Liver (tissue), 3 donors: ENCODE results near the gene B4GALT5.

Experiments used
- CTCF ChIP-seq: fragments of 150-350 bp; IDR thresholded peaks from 2 replicates; pipeline ENCODE4 v1.5.1; 2017; ENCODE audit warnings: improper control_type of control experiment, low read depth, low read length; ENCODE audit not compliant: missing input control
- MAX ChIP-seq: IDR thresholded peaks from 2 replicates; pipeline ENCODE4 v1.6.1; 2016; ENCODE audit warnings: antibody characterized with exemption
- NR2F2 ChIP-seq: IDR thresholded peaks from 2 replicates; pipeline ENCODE4 v1.6.1; 2016; ENCODE audit warnings: antibody characterized with exemption
- REST ChIP-seq: IDR thresholded peaks from 2 replicates; pipeline ENCODE4 v1.6.1; 2016; ENCODE audit warnings: antibody characterized with exemption, mild to moderate bottlenecking
- SP1 ChIP-seq: IDR thresholded peaks from 2 replicates; pipeline ENCODE4 v1.6.1; 2018; ENCODE audit warnings: antibody characterized with exemption, mild to moderate bottlenecking
- YY1 ChIP-seq: IDR thresholded peaks from 2 replicates; pipeline ENCODE4 v1.6.1; 2016; ENCODE audit warnings: antibody characterized with exemption, mild to moderate bottlenecking
- TF ChIP-seq, protein P1 (sequence below): IDR thresholded peaks from 2 replicates; pipeline ENCODE4 v1.6.1; 2016; ENCODE audit warnings: antibody characterized with exemption
- donor health status: healthy.
- donor health status: healthy.

DNA sequence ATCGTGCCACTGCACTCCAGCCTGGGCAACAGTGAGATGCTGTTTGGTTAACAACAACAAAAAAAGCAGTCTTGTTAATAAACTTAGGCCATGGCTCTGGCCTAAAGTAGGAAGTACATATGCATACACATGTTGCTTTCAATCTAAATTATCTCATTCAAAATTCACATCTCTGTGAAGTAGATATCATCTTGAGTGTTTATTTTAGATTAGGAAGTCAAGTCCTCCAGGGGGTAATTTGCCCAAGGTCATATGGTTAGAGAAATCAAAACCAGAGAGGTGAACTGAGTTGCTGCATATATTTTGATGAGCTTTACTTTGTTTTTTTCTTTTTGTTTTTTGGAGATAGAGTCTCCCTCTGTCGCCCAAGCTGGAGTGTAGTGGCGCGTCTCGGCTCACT, 52.8 kb downstream of the B4GALT5 start:
- no peak for TF ChIP-seq MAX
- TF ChIP-seq CTCF: no peak
- TF ChIP-seq REST: no peak
- TF ChIP-seq NR2F2: no peak
- TF ChIP-seq YY1: no peak
- no peak for TF ChIP-seq SP1
- TF ChIP-seq, protein P1, sequence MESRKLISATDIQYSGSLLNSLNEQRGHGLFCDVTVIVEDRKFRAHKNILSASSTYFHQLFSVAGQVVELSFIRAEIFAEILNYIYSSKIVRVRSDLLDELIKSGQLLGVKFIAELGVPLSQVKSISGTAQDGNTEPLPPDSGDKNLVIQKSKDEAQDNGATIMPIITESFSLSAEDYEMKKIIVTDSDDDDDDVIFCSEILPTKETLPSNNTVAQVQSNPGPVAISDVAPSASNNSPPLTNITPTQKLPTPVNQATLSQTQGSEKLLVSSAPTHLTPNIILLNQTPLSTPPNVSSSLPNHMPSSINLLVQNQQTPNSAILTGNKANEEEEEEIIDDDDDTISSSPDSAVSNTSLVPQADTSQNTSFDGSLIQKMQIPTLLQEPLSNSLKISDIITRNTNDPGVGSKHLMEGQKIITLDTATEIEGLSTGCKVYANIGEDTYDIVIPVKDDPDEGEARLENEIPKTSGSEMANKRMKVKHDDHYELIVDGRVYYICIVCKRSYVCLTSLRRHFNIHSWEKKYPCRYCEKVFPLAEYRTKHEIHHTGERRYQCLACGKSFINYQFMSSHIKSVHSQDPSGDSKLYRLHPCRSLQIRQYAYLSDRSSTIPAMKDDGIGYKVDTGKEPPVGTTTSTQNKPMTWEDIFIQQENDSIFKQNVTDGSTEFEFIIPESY: no peak
